ENCODE measurements around the gene TSPAN6. TPM values are rescaled to one million over a fixed set of nuclear protein-coding genes. Genes with fewer than 3 reads are reported as not detected.

The TSPAN6 gene
- total RNA-seq (1 to 10 TPM in 4 of 5 experiments, not detected in 1; 1.0 to 2.3 (median 1.9) TPM), polyA plus RNA-seq (1 to 10 TPM; 4.1 to 7.7 TPM), total RNA-seq (1.5 reads per million, percentile 4 among the genes with 10 or more reads in this experiment)

GRCh38 chrX:100636321-100636991 is at the start of gene TSPAN6:
TSPAN6 (minus strand) TSS chrX:100636806; CDS start chrX:100636694, 112 bp downstream.
- H3K4me3 ChIP-seq (ENCODE audit: low read length), result peak within 1 kb of the TSS; percentile 50

GRCh38 chrX:100685997-100686305 is 49.3 kb upstream of the TSPAN6 start:
- Histone ChIP-seq H3K27me3 (ENCODE audit: control insufficient read depth in 2 of 2, insufficient read depth in 2 of 2, low read length in 2 of 2) (no peaks in the 10 kb centered on the region), H3K27ac (ENCODE audit: low read depth, low read length) (no peak overlapping the region), H3K9me3 (ENCODE audit: control insufficient read depth in 2 of 3, low read length in 3 of 3) (no peaks in the 10 kb centered on the region), H3K4me1 (ENCODE audit: control insufficient read depth in 2 of 2, insufficient read depth in 2 of 2, low read length in 2 of 2) (no peaks in the 10 kb centered on the region), H3K36me3 (ENCODE audit: control insufficient read depth in 2 of 3, insufficient read depth in 3 of 3, low read length in 3 of 3) (no peaks in the 10 kb centered on the region), H3K4me3 (ENCODE audit: low read length) (no peak overlapping the region)
- Mint-ChIP-seq H3K36me3 (no peaks in the 10 kb centered on the region), H3K27ac (no peak overlapping the region), H3K9me3 (peaks cover 0 to 1% (median 0%) of the 10 kb centered on the region in 11 donors), H3K27me3 (no peaks in the 10 kb centered on the region), H3K4me1 (peaks cover 0 to 14% (median 5%) of the 10 kb centered on the region in 7 donors), H3K4me3 (no peak overlapping the region)
- CTCF ChIA-PET, result interaction anchor here (1.5 kb wide), 1 partner anchor 83 kb away, joined by 3 read pairs; no protein-coding TSS in a partner anchor
- ATAC-seq (no peak), DNase-seq (no peak)
- POLR2A ChIA-PET, result no interaction called here
- intact Hi-C loops (cut with micrococcal nuclease), result loop anchor here (1.0 kb wide), 2 partner anchors 82 to 520 kb away; no protein-coding TSS in a partner anchor

More at GRCh38 chrX:100636321-100636991, at the start of gene TSPAN6:
- Histone ChIP-seq H3K36me3 (ENCODE audit: control insufficient read depth in 2 of 3, insufficient read depth in 3 of 3, low read length in 3 of 3) (no peaks in the 10 kb centered on the region), H3K27me3 (ENCODE audit: control insufficient read depth in 2 of 2, insufficient read depth in 2 of 2, low read length in 2 of 2) (no peaks in the 10 kb centered on the region), H3K27ac (ENCODE audit: low read depth, low read length) (peak within 1 kb of the TSS; percentile 63), H3K9me3 (ENCODE audit: control insufficient read depth in 2 of 3, low read length in 3 of 3) (no peaks in the 10 kb centered on the region), H3K4me1 (ENCODE audit: control insufficient read depth in 2 of 2, insufficient read depth in 2 of 2, low read length in 2 of 2) (no peaks in the 10 kb centered on the region)
- CTCF ChIA-PET, result no interaction called here
- Mint-ChIP-seq H3K4me3 (peak within 1 kb of the TSS; percentile 80 to 99 (median 92)), H3K27ac (peak within 1 kb of the TSS in 8 of 9 donors; percentile 50 to 94 (median 88)), H3K27me3 (peaks cover 3 to 25% (median 10%) of the 10 kb centered on the region in 5 donors), H3K36me3 (no peaks in the 10 kb centered on the region), H3K9me3 (peaks cover 0 to 3% (median 0%) of the 10 kb centered on the region in 11 donors), H3K4me1 (peaks cover 0 to 21% (median 15%) of the 10 kb centered on the region in 7 donors)
- intact Hi-C loops (cut with micrococcal nuclease), result loop anchor here (1.0 to 5.0 kb wide), 4 partner anchors 124 to 756 kb away; partner anchors contain the start of genes CSTF2 (in 1 of the 2), RPL36A (in 1 of the 2) and TIMM8A (in 1 of the 2)
- ATAC-seq (peak; percentile 99), DNase-seq (peak; percentile 35 to 81 (median 68))
- POLR2A ChIA-PET, result interaction anchor here (0.5 to 0.6 kb wide), 2 partner anchors 10 to 47 kb away, joined by 3 to 4 read pairs; no protein-coding TSS in a partner anchor

GRCh38 chrX:100685284-100685996 is 48.8 kb upstream of the TSPAN6 start:
- peak in 8 of 9 donors; percentile 34 to 69 (median 60) for DNase-seq
- POLR2A ChIA-PET, result no interaction called here
- CTCF ChIA-PET, result interaction anchor here (1.5 kb wide), 1 partner anchor 83 kb away, joined by 3 read pairs; no protein-coding TSS in a partner anchor
- Mint-ChIP-seq H3K4me3 (no peak overlapping the region), H3K9me3 (peaks cover 0 to 1% (median 0%) of the 10 kb centered on the region in 11 donors), H3K36me3 (no peaks in the 10 kb centered on the region), H3K4me1 (peaks cover 0 to 14% (median 5%) of the 10 kb centered on the region in 7 donors), H3K27me3 (peaks cover 0 to 3% (median 0%) of the 10 kb centered on the region in 5 donors), H3K27ac (no peak overlapping the region)
- peak; percentile 83 for ATAC-seq
- no peak overlapping the region for H3K27ac ChIP-seq (ENCODE audit: low read depth, low read length)
- H3K9me3 ChIP-seq (ENCODE audit: control insufficient read depth in 2 of 3, low read length in 3 of 3), result no peaks in the 10 kb centered on the region
- no peaks in the 10 kb centered on the region for H3K4me1 ChIP-seq (ENCODE audit: control insufficient read depth in 2 of 2, insufficient read depth in 2 of 2, low read length in 2 of 2)
- no peak overlapping the region for H3K4me3 ChIP-seq (ENCODE audit: low read length)
- H3K36me3 ChIP-seq (ENCODE audit: control insufficient read depth in 2 of 3, insufficient read depth in 3 of 3, low read length in 3 of 3), result no peaks in the 10 kb centered on the region
- intact Hi-C loops (cut with micrococcal nuclease), result loop anchor here (1.0 kb wide), 2 partner anchors 83 to 521 kb away; no protein-coding TSS in a partner anchor
- no peaks in the 10 kb centered on the region for H3K27me3 ChIP-seq (ENCODE audit: control insufficient read depth in 2 of 2, insufficient read depth in 2 of 2, low read length in 2 of 2)

- Mint-ChIP-seq H3K36me3 (no peaks in the 10 kb centered on the region), H3K27me3 (peaks cover 0 to 3% (median 0%) of the 10 kb centered on the region in 5 donors), H3K4me1 (peaks cover 0 to 11% (median 4%) of the 10 kb centered on the region in 7 donors), H3K27ac (no peak overlapping the region), H3K4me3 (no peak overlapping the region), H3K9me3 (no peaks in the 10 kb centered on the region)
- CTCF ChIA-PET, result no interaction called here
- Histone ChIP-seq H3K4me1 (ENCODE audit: control insufficient read depth in 2 of 2, insufficient read depth in 2 of 2, low read length in 2 of 2) (no peaks in the 10 kb centered on the region), H3K27ac (ENCODE audit: low read depth, low read length) (no peak overlapping the region), H3K27me3 (ENCODE audit: control insufficient read depth in 2 of 2, insufficient read depth in 2 of 2, low read length in 2 of 2) (no peaks in the 10 kb centered on the region), H3K36me3 (ENCODE audit: control insufficient read depth in 2 of 3, insufficient read depth in 3 of 3, low read length in 3 of 3) (no peaks in the 10 kb centered on the region), H3K9me3 (ENCODE audit: control insufficient read depth in 2 of 3, low read length in 3 of 3) (no peaks in the 10 kb centered on the region), H3K4me3 (ENCODE audit: low read length) (no peak overlapping the region)
- intact Hi-C loops (cut with micrococcal nuclease), result no loop called here
- DNase-seq, result no peak
- POLR2A ChIA-PET, result interaction anchor here (0.7 kb wide), 1 partner anchor 46 kb away, joined by 4 read pairs; no protein-coding TSS in a partner anchor
- ATAC-seq, result no peak
Measured at GRCh38 chrX:100682939-100683338, 46.3 kb upstream of the TSPAN6 start.

- ChIA-PET POLR2A (no interaction called here), CTCF (no interaction called here)
- H3K27ac Mint-ChIP-seq, result no peak overlapping the region
- H3K27ac ChIP-seq (ENCODE audit: low read depth, low read length), result no peak overlapping the region
- DNase-seq (no peak), ATAC-seq (no peak)
- no peaks in the 10 kb centered on the region for H3K9me3 ChIP-seq (ENCODE audit: control insufficient read depth in 2 of 3, low read length in 3 of 3)
- intact Hi-C loops (cut with micrococcal nuclease), result no loop called here
- H3K4me1 ChIP-seq (ENCODE audit: control insufficient read depth in 2 of 2, insufficient read depth in 2 of 2, low read length in 2 of 2), result no peaks in the 10 kb centered on the region
- H3K4me1 Mint-ChIP-seq, result no peaks in the 10 kb centered on the region
- peaks cover 0 to 3% (median 0%) of the 10 kb centered on the region in 5 donors for H3K27me3 Mint-ChIP-seq
- H3K4me3 Mint-ChIP-seq, result no peak overlapping the region
- H3K27me3 ChIP-seq (ENCODE audit: control insufficient read depth in 2 of 2, insufficient read depth in 2 of 2, low read length in 2 of 2), result no peaks in the 10 kb centered on the region
- no peaks in the 10 kb centered on the region for H3K36me3 ChIP-seq (ENCODE audit: control insufficient read depth in 2 of 3, insufficient read depth in 3 of 3, low read length in 3 of 3)
- H3K36me3 Mint-ChIP-seq, result no peaks in the 10 kb centered on the region
- no peak overlapping the region for H3K4me3 ChIP-seq (ENCODE audit: low read length)
- H3K9me3 Mint-ChIP-seq, result no peaks in the 10 kb centered on the region
Measured at GRCh38 chrX:100681599-100681998, 45.0 kb upstream of the TSPAN6 start.

- Mint-ChIP-seq H3K4me3 (no peak overlapping the region), H3K9me3 (no peaks in the 10 kb centered on the region), H3K4me1 (no peaks in the 10 kb centered on the region), H3K36me3 (no peaks in the 10 kb centered on the region), H3K27ac (peak overlapping the region in 1 of 9 donors; percentile 45), H3K27me3 (peaks cover 0 to 3% (median 0%) of the 10 kb centered on the region in 5 donors)
- DNase-seq, result no peak
- H3K4me1 ChIP-seq (ENCODE audit: control insufficient read depth in 2 of 2, insufficient read depth in 2 of 2, low read length in 2 of 2), result no peaks in the 10 kb centered on the region
- ATAC-seq, result no peak
- H3K27ac ChIP-seq (ENCODE audit: low read depth, low read length), result no peak overlapping the region
- H3K4me3 ChIP-seq (ENCODE audit: low read length), result no peak overlapping the region
- CTCF ChIA-PET, result interaction anchor here (1.3 kb wide), 1 partner anchor 9 kb away, joined by 4 read pairs; no protein-coding TSS in a partner anchor
- POLR2A ChIA-PET, result no interaction called here
- no peaks in the 10 kb centered on the region for H3K9me3 ChIP-seq (ENCODE audit: control insufficient read depth in 2 of 3, low read length in 3 of 3)
- H3K27me3 ChIP-seq (ENCODE audit: control insufficient read depth in 2 of 2, insufficient read depth in 2 of 2, low read length in 2 of 2), result no peaks in the 10 kb centered on the region
- intact Hi-C loops (cut with micrococcal nuclease), result no loop called here
- no peaks in the 10 kb centered on the region for H3K36me3 ChIP-seq (ENCODE audit: control insufficient read depth in 2 of 3, insufficient read depth in 3 of 3, low read length in 3 of 3)
Measured at GRCh38 chrX:100680756-100681155, 44.1 kb upstream of the TSPAN6 start.
